Fibroblast of peridontal ligament (primary cell): ENCODE data around the gene INPP5A.

Source experiments
- DNase-seq: peaks from one replicate; pipeline ENCODE4 v3.0.0-alpha.2; 2010; ENCODE audit errors: extremely low read depth

Gene INPP5A

GRCh38 chr10:132645630-132646442 lies 108.2 kb downstream of the INPP5A start:
- no peak for DNase-seq

- DNase-seq, result no peak
These were observed 109.0 kb downstream of the INPP5A start for GRCh38 chr10:132646443-132647097.

GRCh38 chr10:132647424-132647823 lies 109.8 kb downstream of the INPP5A start:
- no peak for DNase-seq

- no peak for DNase-seq
These were observed 110.7 kb downstream of the INPP5A start for GRCh38 chr10:132648072-132648850.

GRCh38 chr10:132648851-132649528 lies 111.4 kb downstream of the INPP5A start:
- peak; percentile 11 for DNase-seq

GRCh38 chr10:132649651-132650360 lies 112.2 kb downstream of the INPP5A start:
- no peak for DNase-seq

- DNase-seq, result no peak
These were observed 113.1 kb downstream of the INPP5A start for GRCh38 chr10:132650611-132651250.

GRCh38 chr10:132651511-132652029 lies 114.0 kb downstream of the INPP5A start:
- DNase-seq, result no peak

GRCh38 chr10:132652446-132652845 lies 114.9 kb downstream of the INPP5A start:
- DNase-seq, result no peak

- no peak for DNase-seq
These were observed 115.5 kb downstream of the INPP5A start for GRCh38 chr10:132652936-132653590.

- no peak for DNase-seq
These were observed 116.1 kb downstream of the INPP5A start for GRCh38 chr10:132653721-132654120.

GRCh38 chr10:132654121-132654571 lies 116.6 kb downstream of the INPP5A start:
- no peak for DNase-seq

GRCh38 chr10:132654708-132655661 lies 117.4 kb downstream of the INPP5A start:
- peak; percentile 64 for DNase-seq

- no peak for DNase-seq
These were observed 118.1 kb downstream of the INPP5A start for GRCh38 chr10:132655735-132656134.

- DNase-seq, result no peak
These were observed 118.9 kb downstream of the INPP5A start for GRCh38 chr10:132656283-132657126.

GRCh38 chr10:132657127-132657706 lies 119.6 kb downstream of the INPP5A start:
- DNase-seq, result no peak

GRCh38 chr10:132657748-132658147 lies 120.2 kb downstream of the INPP5A start:
- no peak for DNase-seq
